ENCODE data around the gene SUCNR1.

SUCNR1 gene

GRCh38 chr3:151877269-151877668, 3.8 kb downstream of the SUCNR1 start:
- ATAC-seq: no peak
- no peak for TF ChIP-seq CSDC2 (CRISPR knock-in tag; IDR thresholded peaks at IDR 0.05)
- TF ChIP-seq TCF4 (CRISPR knock-in tag; IDR thresholded peaks at IDR 0.05; ENCODE audit: borderline replicate concordance): no peak
- no peak for TF ChIP-seq ZFP3 (CRISPR knock-in tag; IDR thresholded peaks at IDR 0.05)
- no peak for TF ChIP-seq ZNF565 (CRISPR knock-in tag; conservative IDR thresholded peaks at IDR 0.05; ENCODE audit: low read depth)
- no peak for TF ChIP-seq ISL1 (CRISPR knock-in tag; IDR thresholded peaks at IDR 0.05)
- TF ChIP-seq CSRNP3 (CRISPR knock-in tag; IDR thresholded peaks at IDR 0.05): no peak
- TF ChIP-seq ARNTL (CRISPR knock-in tag; IDR thresholded peaks at IDR 0.05; ENCODE audit: borderline replicate concordance, low read depth): no peak
- no peak for TF ChIP-seq POU6F1 (CRISPR knock-in tag; IDR thresholded peaks at IDR 0.05; ENCODE audit: borderline replicate concordance, low read depth)
- TF ChIP-seq ZC3H10 (CRISPR knock-in tag; IDR thresholded peaks at IDR 0.05): no peak
- no peak for TF ChIP-seq TOX (CRISPR knock-in tag; IDR thresholded peaks at IDR 0.05; ENCODE audit: borderline replicate concordance)
- TF ChIP-seq SNAI2 (CRISPR knock-in tag; IDR thresholded peaks at IDR 0.05): no peak
- TF ChIP-seq RARB (CRISPR knock-in tag; IDR thresholded peaks at IDR 0.05): no peak
- no peak for TF ChIP-seq ZNF70 (CRISPR knock-in tag; IDR thresholded peaks at IDR 0.05)
- no peak for TF ChIP-seq ZFP30 (CRISPR knock-in tag; IDR thresholded peaks at IDR 0.05)
- TF ChIP-seq OSR1 (CRISPR knock-in tag; IDR thresholded peaks at IDR 0.05): no peak

- TF ChIP-seq PATZ1 (CRISPR knock-in tag; IDR thresholded peaks at IDR 0.05; ENCODE audit: borderline replicate concordance) (no peak), ZNF565 (CRISPR knock-in tag; conservative IDR thresholded peaks at IDR 0.05; ENCODE audit: low read depth) (no peak), CREB5 (CRISPR knock-in tag; IDR thresholded peaks at IDR 0.05; ENCODE audit: low read depth) (no peak), RARB (CRISPR knock-in tag; IDR thresholded peaks at IDR 0.05) (no peak), ZNF70 (CRISPR knock-in tag; IDR thresholded peaks at IDR 0.05) (no peak), CSRNP3 (CRISPR knock-in tag; IDR thresholded peaks at IDR 0.05) (no peak), ZFP3 (CRISPR knock-in tag; IDR thresholded peaks at IDR 0.05) (no peak), BACH2 (CRISPR knock-in tag; IDR thresholded peaks at IDR 0.05; ENCODE audit: borderline replicate concordance) (no peak), OSR1 (CRISPR knock-in tag; IDR thresholded peaks at IDR 0.05) (no peak), ESRRG (CRISPR knock-in tag; IDR thresholded peaks at IDR 0.05) (no peak), CSDC2 (CRISPR knock-in tag; IDR thresholded peaks at IDR 0.05) (no peak), GLIS3 (CRISPR knock-in tag; IDR thresholded peaks at IDR 0.05) (no peak), ISL1 (CRISPR knock-in tag; IDR thresholded peaks at IDR 0.05) (no peak), ZC3H10 (CRISPR knock-in tag; IDR thresholded peaks at IDR 0.05) (no peak)
- no peak for ATAC-seq
Observed at GRCh38 chr3:151878465-151878864, 5.0 kb downstream of the SUCNR1 start.

GRCh38 chr3:151879037-151879436, 5.6 kb downstream of the SUCNR1 start:
- ATAC-seq: no peak
- no peak for TF ChIP-seq PATZ1 (CRISPR knock-in tag; IDR thresholded peaks at IDR 0.05; ENCODE audit: borderline replicate concordance)
- no peak for TF ChIP-seq POU6F1 (CRISPR knock-in tag; IDR thresholded peaks at IDR 0.05; ENCODE audit: borderline replicate concordance, low read depth)
- no peak for TF ChIP-seq BACH2 (CRISPR knock-in tag; IDR thresholded peaks at IDR 0.05; ENCODE audit: borderline replicate concordance)
- no peak for TF ChIP-seq ZFP30 (CRISPR knock-in tag; IDR thresholded peaks at IDR 0.05)
